SK-N-MC (cell line): ENCODE measurements around the gene TTLL11.

Source experiments
- EZH2 ChIP-seq: fragments of 200-600 bp; sonication (generic); IDR thresholded peaks from one replicate; pipeline ENCODE4 v1.6.1; 2017; ENCODE audit warnings: antibody characterized with exemption
- POLR2AphosphoS5 ChIP-seq: IDR thresholded peaks from 2 replicates; pipeline ENCODE4 v1.6.1; 2012; ENCODE audit warnings: mild to moderate bottlenecking, low read depth, low read length, borderline replicate concordance

DNA sequence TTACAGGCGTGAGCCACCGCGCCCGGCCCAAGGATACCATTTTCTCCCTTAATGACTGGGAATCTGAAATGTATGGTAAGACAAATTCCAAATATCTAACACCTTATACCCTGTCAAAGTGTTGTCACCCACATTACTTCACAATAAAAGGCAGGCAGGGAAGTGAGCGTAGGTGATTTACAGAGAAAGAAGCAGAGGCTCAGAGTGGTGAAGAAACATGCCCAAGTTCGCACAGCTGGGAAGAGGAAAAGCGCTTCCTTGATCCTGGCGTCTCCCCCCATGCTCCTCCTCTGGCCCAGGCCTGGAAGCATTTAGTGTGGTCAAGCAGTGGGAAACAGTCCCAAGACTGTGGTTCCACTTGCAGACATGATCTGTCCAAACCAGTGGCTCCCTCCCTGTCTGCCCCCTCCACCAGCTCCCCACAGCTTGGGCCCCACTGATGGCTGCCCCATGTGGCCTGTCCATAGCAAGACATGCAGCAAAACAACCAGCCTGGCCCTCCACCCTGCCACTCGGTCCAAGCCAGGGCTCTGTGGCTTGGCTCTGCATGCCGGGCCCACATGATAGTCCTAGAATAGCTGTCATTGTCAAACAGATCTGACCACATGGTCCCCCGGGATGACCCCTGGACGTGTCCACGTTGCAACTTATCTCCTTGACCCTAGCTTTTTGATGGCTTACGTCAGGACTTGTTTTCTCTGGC is 107.2 kb downstream of the TTLL11 start:
- TF ChIP-seq POLR2AphosphoS5 (no peak), EZH2 (no peak)
